Natural killer cell treated with Interleukin-12 subunit alpha and Interleukin-12 subunit beta and Interleukin-15 and Interleukin-18, amount 100 ng/mL, for 72 hours (primary cell): ENCODE results near the gene CNNM1. TPM values are rescaled to one million over a fixed set of nuclear protein-coding genes. Genes with fewer than 3 reads are reported as not detected.

Experiments used
- ATAC-seq, 2 donors: fragments of 150-1000 bp; cut with Tn5 transposase in 1 of 2; sonication (Bioruptor Pico), chemical (Tn5 transposase) in 1 of 2; 2 replicates each; pipeline ENCODE4 v1.10.0; 2021
- DNase-seq: peaks from one replicate; pipeline ENCODE4 v3.0.0; 2022; ENCODE audit warnings: low spot score
- H3K27ac Mint-ChIP-seq, 2 donors: 1 replicate in 1 of 2; 2 replicates in 1 of 2; pipeline ENCODE4 v1.8.0; 2022; ENCODE audit warnings: mixed read lengths in 2 of 2, mild to moderate bottlenecking in 1 of 2, moderate library complexity in 1 of 2
- H3K27me3 Mint-ChIP-seq, 2 donors: 1 replicate in 1 of 2; 2 replicates in 1 of 2; pipeline ENCODE4 v1.8.0; 2022; ENCODE audit warnings: mixed read lengths in 2 of 2
- H3K36me3 Mint-ChIP-seq: one replicate; pipeline ENCODE4 v1.8.0; 2022; ENCODE audit warnings: mixed read lengths
- H3K4me1 Mint-ChIP-seq, 2 donors: 1 replicate in 1 of 2; 2 replicates in 1 of 2; pipeline ENCODE4 v1.8.0; 2022; ENCODE audit warnings: low read depth in 2 of 2, mixed read lengths in 2 of 2, mild to moderate bottlenecking in 1 of 2
- H3K4me3 Mint-ChIP-seq: one replicate; pipeline ENCODE4 v1.8.0; 2022; ENCODE audit warnings: mixed read lengths
- H3K9me3 Mint-ChIP-seq: 2 replicates; pipeline ENCODE4 v1.8.0; 2022; ENCODE audit warnings: mixed read lengths
- total RNA-seq, 2 donors: library from RNA; stranded (reverse); gene quantifications; one replicate each; pipeline ENCODE4 v1.2.3, GENCODE V29; 2022

CNNM1 gene
- total RNA-seq, 2 donors from 2014 or later: not detected

DNA sequence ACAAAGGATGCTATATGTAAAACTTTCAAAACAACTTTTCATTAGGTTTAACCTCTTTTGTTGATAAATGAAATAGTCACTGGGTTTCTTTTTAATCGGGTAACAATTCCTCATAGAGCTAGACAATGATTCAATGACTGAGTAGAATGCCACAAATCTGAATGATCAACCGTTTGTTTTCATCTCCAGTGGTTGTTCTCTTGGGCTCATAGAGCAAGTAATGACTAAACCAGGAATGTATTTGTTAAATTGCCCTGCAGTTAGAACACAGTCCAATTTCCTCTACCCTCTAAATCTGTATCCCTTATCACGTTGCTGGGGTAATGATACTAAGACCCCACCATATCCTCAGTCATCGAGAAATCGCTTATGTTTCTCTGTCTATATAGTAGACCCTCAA is 40.0 kb downstream of the CNNM1 start:
- no peak overlapping the region for H3K27ac Mint-ChIP-seq
- no peaks in the 10 kb centered on the region for H3K4me1 Mint-ChIP-seq
- H3K9me3 Mint-ChIP-seq: no peaks in the 10 kb centered on the region
- DNase-seq (no peak), ATAC-seq (no peak)
- no peaks in the 10 kb centered on the region for H3K36me3 Mint-ChIP-seq
- no peak overlapping the region for H3K4me3 Mint-ChIP-seq
- peaks cover 15 to 52% of the 10 kb centered on the region in 2 donors for H3K27me3 Mint-ChIP-seq

DNA sequence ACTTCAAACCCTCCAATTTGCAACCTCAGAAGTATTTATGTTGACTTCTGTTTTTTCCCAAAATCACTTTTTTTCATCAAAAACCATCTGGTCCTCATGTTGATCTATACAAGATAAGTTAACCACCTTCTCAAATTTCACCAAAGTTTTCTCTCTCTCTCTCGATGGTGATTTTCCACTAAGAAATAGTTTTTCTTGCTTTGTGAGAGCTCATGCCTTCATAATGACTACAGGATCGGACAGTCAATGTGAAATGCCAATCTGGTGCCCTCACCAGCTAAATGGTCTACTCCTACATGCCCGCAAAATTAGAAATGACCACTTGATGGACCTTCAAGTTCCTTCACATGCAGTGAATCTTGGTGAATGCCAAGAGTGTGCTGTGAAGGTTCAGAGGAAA is 40.4 kb downstream of the CNNM1 start:
- H3K4me3 Mint-ChIP-seq: no peak overlapping the region
- H3K27ac Mint-ChIP-seq: no peak overlapping the region

DNA sequence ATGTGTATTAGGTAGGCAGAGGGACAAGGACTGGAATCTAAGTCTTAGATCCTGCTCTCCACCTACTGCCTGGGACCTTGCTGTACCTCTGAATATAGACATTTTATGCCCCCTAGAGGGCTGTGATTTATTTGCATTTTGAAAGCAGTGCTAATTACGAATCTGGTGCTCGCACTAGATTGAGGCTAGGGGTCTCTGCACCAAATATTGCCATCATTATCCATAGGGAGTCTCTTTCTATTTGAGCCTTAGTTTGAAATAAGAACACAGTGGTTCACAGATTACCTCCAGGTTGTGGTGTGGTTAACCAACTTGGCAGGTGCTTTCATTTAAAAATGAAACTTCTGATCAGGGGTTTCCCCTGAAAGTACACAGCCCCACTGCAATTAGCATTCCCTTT is 41.8 kb downstream of the CNNM1 start:
- H3K27ac Mint-ChIP-seq: no peak overlapping the region
- no peak for DNase-seq
- H3K36me3 Mint-ChIP-seq: no peaks in the 10 kb centered on the region
- no peaks in the 10 kb centered on the region for H3K9me3 Mint-ChIP-seq
- no peak for ATAC-seq
- H3K4me1 Mint-ChIP-seq: no peaks in the 10 kb centered on the region
- H3K4me3 Mint-ChIP-seq: no peak overlapping the region
- peaks cover 25 to 43% of the 10 kb centered on the region in 2 donors for H3K27me3 Mint-ChIP-seq

More for the DNA sequence above, 40.4 kb downstream of the CNNM1 start:
- no peaks in the 10 kb centered on the region for H3K4me1 Mint-ChIP-seq
- no peaks in the 10 kb centered on the region for H3K36me3 Mint-ChIP-seq
- H3K27me3 Mint-ChIP-seq: peaks cover 18 to 55% of the 10 kb centered on the region in 2 donors
- no peaks in the 10 kb centered on the region for H3K9me3 Mint-ChIP-seq
- ATAC-seq: no peak
- no peak for DNase-seq

DNA sequence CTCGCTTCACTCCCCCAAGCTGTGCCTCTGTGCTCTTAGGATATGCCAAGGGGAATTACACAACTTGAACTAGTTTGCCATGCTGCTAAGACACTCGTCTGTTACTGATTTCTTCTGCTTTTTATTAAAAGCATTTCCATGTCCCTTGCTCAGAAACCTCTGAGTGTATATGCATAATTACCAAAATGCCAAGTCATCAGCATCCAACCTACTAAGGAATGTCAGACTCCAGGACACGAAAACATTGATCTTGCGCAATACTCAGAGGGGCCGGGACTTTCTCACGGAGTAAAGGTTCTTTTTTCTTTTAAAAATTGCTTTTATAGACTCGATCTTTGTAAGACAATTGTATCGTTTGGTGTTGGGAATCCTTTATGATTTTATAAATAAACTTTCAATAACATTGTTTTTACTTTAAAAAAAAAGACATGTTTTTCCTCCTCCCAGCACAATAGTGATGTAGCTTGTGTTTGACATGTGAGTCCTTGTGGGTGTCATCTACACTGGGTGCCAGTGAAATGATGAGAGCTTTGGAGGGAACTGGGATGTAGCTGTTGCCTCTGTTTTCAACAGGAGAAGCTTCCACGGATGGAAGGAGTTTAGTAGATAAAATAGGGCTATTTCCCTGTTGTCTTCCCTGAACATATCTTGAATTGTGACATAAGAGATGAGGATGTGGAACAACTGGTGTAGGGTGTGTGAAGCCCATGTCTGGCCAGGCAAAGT is 43.6 kb downstream of the CNNM1 start:
- no peak for ATAC-seq
- Mint-ChIP-seq H3K36me3 (no peaks in the 10 kb centered on the region), H3K27me3 (peaks cover 25 to 42% of the 10 kb centered on the region in 2 donors), H3K9me3 (no peaks in the 10 kb centered on the region), H3K4me3 (no peak overlapping the region), H3K27ac (no peak overlapping the region), H3K4me1 (no peaks in the 10 kb centered on the region)
- DNase-seq: no peak

DNA sequence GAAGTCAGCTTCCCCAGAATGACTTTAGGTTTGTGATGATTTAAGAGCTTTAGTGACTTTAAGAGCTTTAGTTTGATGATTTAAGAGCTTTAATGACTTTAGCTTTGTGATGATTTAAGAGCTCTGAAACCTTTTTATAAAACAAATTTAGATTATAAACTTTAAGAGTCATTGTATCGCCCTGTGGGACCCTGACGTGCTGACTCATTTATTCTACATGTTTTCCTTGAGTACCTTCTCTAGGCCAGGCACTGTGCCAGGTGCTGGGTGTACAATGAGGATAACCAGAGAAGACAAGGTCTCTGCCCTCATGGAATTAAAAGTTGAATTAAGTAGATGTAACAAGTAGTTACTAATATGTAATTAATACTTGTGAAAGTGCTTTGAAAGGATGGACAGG is 45.4 kb downstream of the CNNM1 start:
- Mint-ChIP-seq H3K4me3 (no peak overlapping the region), H3K9me3 (no peaks in the 10 kb centered on the region), H3K36me3 (no peaks in the 10 kb centered on the region), H3K4me1 (no peaks in the 10 kb centered on the region), H3K27me3 (peaks cover 20 to 42% of the 10 kb centered on the region in 2 donors), H3K27ac (no peak overlapping the region)
- DNase-seq: no peak
- ATAC-seq: no peak

DNA sequence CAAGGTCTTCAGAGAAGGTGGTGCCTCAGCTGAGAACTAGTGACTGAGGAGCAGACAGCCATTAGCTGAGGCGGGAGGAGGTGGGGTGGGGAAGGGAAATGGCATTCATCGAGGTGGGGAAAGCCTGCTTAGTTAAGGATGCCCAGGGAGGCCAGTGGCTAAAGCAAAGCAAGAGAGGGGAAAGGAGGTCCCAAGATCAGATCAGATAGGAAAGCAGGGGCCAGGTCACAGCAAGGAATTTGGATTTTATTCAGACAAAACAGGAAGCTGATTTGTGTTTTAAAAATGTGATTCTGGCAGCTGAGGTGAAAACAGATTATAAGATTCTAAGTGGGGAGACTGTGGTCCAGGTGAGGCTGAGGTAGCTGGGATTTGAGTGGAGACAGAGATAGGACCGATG is 45.8 kb downstream of the CNNM1 start:
- H3K27ac Mint-ChIP-seq: no peak overlapping the region
- ATAC-seq: no peak

DNA sequence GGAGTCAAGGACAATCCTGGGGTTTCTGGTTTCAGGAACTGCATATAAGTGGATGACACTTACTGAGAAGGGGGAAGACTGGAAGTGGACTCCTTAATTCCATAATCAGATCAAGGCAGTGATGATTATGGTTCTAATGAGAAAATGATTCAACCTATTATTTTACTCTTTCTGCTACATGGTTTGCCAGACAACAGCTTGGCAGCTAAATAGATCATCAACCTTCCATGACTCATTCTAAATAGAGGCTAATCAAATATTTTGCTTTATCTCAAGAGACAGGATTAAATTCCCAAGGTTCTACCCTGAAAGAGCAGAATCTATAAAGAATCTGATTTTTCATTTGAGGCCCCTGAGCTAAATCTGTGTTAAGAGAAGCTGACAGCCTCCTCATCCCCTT is 46.3 kb downstream of the CNNM1 start:
- no peak overlapping the region for H3K27ac Mint-ChIP-seq
- no peak for ATAC-seq
- H3K36me3 Mint-ChIP-seq: no peaks in the 10 kb centered on the region
- H3K27me3 Mint-ChIP-seq: peaks cover 17 to 37% of the 10 kb centered on the region in 2 donors
- H3K4me3 Mint-ChIP-seq: no peak overlapping the region
- H3K9me3 Mint-ChIP-seq: no peaks in the 10 kb centered on the region
- no peak for DNase-seq
- no peaks in the 10 kb centered on the region for H3K4me1 Mint-ChIP-seq

More for the DNA sequence above, 45.8 kb downstream of the CNNM1 start:
- no peak for DNase-seq
- Mint-ChIP-seq H3K4me1 (no peaks in the 10 kb centered on the region), H3K4me3 (no peak overlapping the region), H3K9me3 (no peaks in the 10 kb centered on the region), H3K27me3 (peaks cover 17 to 38% of the 10 kb centered on the region in 2 donors), H3K36me3 (no peaks in the 10 kb centered on the region)

DNA sequence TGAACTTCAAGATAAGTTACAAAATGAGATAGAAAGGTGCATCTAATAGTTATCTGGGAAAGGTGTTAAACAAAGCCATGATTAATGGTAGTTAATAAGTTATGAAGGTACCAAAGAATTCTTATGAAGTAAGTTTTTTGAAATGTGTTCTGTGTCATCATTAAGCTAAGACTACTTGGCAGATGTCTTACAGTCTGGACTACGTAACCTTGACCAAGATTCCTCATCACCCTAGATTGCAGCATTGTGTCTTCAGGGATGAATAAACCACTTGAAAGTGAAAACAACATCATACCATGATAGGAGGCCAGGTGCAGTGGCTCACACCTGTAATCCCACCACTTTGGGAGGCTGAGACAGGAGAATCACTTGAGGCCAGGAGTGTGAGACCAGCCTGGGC is 53.0 kb downstream of the CNNM1 start:
- Mint-ChIP-seq H3K27ac (no peak overlapping the region), H3K9me3 (no peaks in the 10 kb centered on the region), H3K36me3 (no peaks in the 10 kb centered on the region), H3K4me3 (no peak overlapping the region), H3K27me3 (peaks cover 3 to 14% of the 10 kb centered on the region in 2 donors), H3K4me1 (no peaks in the 10 kb centered on the region)
- no peak for DNase-seq
- no peak for ATAC-seq

DNA sequence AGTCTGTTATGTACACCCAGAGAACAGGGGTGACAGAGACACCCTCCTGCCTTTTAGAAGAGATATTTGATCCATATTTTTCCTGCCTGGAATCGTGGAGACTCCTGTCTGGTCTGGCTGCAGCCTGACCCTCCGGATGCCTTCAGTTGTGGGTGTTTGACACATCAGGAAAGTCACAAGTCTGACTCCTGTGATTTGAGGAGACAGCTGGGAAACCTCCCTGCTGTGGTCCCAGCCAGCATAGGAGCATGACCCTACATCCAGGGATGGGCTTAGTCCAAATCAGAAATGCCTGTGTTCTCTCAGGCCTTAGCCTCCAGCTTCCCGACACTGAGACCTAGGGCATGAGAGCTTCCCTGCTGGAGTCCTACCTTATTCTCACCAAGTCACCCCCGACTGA is 57.9 kb downstream of the CNNM1 start:
- H3K4me1 Mint-ChIP-seq: no peaks in the 10 kb centered on the region
- no peak overlapping the region for H3K27ac Mint-ChIP-seq
- DNase-seq (no peak), ATAC-seq (no peak)
- no peaks in the 10 kb centered on the region for H3K9me3 Mint-ChIP-seq
- no peaks in the 10 kb centered on the region for H3K36me3 Mint-ChIP-seq
- H3K27me3 Mint-ChIP-seq: peaks cover 3 to 7% of the 10 kb centered on the region in 2 donors
- H3K4me3 Mint-ChIP-seq: no peak overlapping the region

DNA sequence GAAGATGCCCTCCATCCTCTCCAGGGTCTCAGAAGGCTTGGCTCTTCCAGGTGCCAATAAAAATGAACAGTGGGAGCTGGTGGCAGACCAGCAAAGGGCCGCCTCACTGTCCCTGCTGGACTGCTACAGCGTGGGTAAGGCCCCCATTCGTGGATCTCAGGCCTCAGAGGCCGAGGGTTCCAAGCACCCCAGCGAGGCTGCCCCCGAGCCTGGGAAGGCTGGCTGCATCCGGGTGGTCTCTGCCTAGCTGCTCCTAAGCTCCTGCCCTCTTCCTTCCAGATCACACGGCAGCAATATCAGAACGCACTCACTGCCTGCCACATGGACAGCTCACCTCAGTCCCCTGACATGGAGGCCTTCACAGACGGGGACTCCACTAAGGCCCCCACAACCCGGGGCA is 58.4 kb downstream of the CNNM1 start:
- Mint-ChIP-seq H3K4me1 (peaks cover 0 to 1% of the 10 kb centered on the region in 2 donors), H3K36me3 (no peaks in the 10 kb centered on the region), H3K9me3 (no peaks in the 10 kb centered on the region), H3K27me3 (peaks cover 3 to 7% of the 10 kb centered on the region in 2 donors), H3K4me3 (no peak overlapping the region), H3K27ac (no peak overlapping the region)
- no peak for ATAC-seq
- no peak for DNase-seq

DNA sequence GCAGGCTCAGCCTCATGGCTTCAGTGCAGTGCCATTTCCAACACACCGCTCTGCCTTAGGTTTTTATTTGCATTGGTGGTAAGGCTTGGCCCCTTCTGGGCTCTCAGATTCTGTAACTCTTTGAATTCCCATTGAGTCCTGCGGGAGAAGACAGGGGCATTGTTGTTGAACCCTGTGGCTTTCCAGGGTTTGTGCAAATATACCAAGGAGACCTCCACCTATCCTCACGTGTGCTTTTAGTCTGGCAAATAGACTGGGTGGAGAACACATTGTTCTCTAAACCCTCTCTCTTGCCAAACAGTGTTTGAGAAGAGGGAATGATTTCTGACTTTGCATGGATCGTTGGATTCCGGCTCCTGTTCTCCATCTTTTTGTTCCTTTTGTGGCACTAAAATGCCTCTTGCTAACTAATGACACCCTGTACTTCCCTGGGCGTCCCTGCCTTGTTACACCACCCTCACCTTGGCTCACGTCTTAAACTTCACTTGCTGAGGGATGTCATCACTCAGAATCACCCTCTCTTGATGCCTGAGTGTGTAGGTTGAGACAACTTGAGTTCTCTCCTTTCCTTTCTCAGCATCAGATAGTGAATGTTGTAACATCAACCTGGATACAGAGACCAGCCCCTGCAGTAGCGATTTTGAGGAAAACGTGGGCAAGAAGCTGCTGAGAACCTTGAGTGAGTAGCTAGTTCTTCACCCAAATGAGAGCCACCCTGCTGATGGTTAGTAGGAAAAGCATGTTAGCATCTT is 60.7 kb downstream of the CNNM1 start:
- H3K4me1 Mint-ChIP-seq: peaks cover 0 to 4% of the 10 kb centered on the region in 2 donors
- DNase-seq (no peak), ATAC-seq (no peak)
- H3K4me3 Mint-ChIP-seq: no peak overlapping the region
- peaks cover 3 to 7% of the 10 kb centered on the region in 2 donors for H3K27me3 Mint-ChIP-seq
- no peaks in the 10 kb centered on the region for H3K9me3 Mint-ChIP-seq
- H3K36me3 Mint-ChIP-seq: no peaks in the 10 kb centered on the region
- H3K27ac Mint-ChIP-seq: no peak overlapping the region

DNA sequence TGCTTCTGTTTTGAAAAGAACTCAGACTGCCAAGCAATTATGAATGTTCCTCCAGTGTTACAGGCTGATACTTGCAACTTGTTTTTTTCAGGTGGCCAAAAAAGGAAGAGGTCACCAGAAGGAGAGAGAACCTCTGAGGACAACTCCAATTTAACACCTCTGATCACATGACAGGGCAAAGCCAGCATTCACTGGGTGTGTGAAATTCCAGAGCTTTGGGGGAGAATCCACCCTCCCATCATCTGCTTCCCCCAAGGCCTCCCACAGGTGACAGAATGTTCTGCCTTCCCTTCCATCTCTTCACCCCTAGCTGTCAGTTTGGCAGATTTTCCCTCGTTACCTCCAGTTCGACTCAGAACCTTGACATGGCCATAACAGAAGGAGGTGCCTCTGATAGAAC is 62.2 kb downstream of the CNNM1 start:
- no peak overlapping the region for H3K4me3 Mint-ChIP-seq
- ATAC-seq (no peak), DNase-seq (no peak)
- peaks cover 5 to 8% of the 10 kb centered on the region in 2 donors for H3K4me1 Mint-ChIP-seq
- H3K27ac Mint-ChIP-seq: no peak overlapping the region
- no peaks in the 10 kb centered on the region for H3K36me3 Mint-ChIP-seq
- H3K9me3 Mint-ChIP-seq: no peaks in the 10 kb centered on the region
- no peaks in the 10 kb centered on the region for H3K27me3 Mint-ChIP-seq

DNA sequence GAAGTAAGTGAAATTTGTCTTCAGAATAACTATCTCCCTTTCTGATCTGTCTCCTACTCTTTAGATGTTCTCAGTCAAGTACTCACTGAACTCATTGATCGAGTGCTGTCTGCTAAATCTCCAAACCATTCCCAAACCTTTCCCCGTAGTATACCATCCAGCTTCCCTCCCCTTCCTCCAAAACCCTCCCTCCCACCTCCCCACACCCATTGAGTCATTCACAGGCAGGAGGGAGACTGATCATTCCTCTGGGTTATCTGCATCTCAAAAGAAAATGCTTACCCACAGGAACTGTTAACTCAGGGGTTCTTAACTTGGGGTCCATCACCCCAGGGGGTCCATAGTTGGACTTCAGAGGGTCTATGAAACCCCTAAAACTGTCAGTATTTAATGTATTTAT is 63.9 kb downstream of the CNNM1 start:
- Mint-ChIP-seq H3K36me3 (peaks cover 7% of the 10 kb centered on the region), H3K9me3 (no peaks in the 10 kb centered on the region), H3K4me3 (no peak overlapping the region), H3K27me3 (no peaks in the 10 kb centered on the region), H3K27ac (no peak overlapping the region), H3K4me1 (peaks cover 5 to 8% of the 10 kb centered on the region in 2 donors)
- no peak for DNase-seq
- ATAC-seq: no peak

DNA sequence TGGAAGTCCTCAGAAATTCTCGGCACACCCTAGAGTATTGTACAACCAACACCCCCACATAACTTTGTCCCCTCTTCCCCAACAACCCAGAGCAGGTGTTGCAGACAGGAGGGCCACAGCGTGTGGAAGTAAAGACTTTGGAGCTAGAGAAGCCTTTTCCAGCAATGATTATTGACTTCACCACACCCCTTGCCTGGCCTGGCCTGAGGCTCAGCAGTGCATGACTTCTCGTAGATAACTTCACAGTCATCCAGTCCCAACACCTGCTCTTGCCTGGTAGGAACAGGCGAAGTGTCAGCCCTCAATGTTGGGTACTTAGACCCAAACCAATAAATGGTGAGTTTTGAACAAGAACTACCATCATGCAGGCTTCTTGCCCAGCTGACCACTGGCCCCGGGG is 64.5 kb downstream of the CNNM1 start:
- DNase-seq: no peak
- H3K27ac Mint-ChIP-seq: no peak overlapping the region
- no peak for ATAC-seq
- no peaks in the 10 kb centered on the region for H3K27me3 Mint-ChIP-seq
- H3K9me3 Mint-ChIP-seq: no peaks in the 10 kb centered on the region
- H3K36me3 Mint-ChIP-seq: peaks cover 7% of the 10 kb centered on the region
- peaks cover 5 to 8% of the 10 kb centered on the region in 2 donors for H3K4me1 Mint-ChIP-seq
- H3K4me3 Mint-ChIP-seq: no peak overlapping the region
